ENCODE measurements around the gene MAST3. TPM values are rescaled to one million over a fixed set of nuclear protein-coding genes. Genes with fewer than 3 reads are reported as not detected.

The MAST3 gene
- total and polyA plus RNA-seq, 12 donors = 1.6 to 19.1 (median 11.4) TPM

- TF ChIP-seq POLR2A (IDR thresholded peaks at IDR 0.05) = no peak
- TF ChIP-seq CTCF (IDR thresholded peaks at IDR 0.05) = no peak
- no peaks in the 10 kb centered on the region for H3K9me3 ChIP-seq (replicated peaks in 1 of 3)
- intact Hi-C loops (cut with DNase I) = no loop called here
- H3K27me3 ChIP-seq = no peaks in the 10 kb centered on the region
- WGBS, 4 donors = 52 to 63% (median 62%) methylated on average over 9 to 12 of the region's 12 CpGs
- H3K4me1 ChIP-seq (replicated peaks in 1 of 2) = peaks cover 0 to 7% of the 10 kb centered on the region in 2 donors
- H3K36me3 ChIP-seq (replicated peaks in 1 of 2) = no peaks in the 10 kb centered on the region
- no peak for DNase-seq
- no peak overlapping the region for H3K4me3 ChIP-seq
- peak overlapping the region in 2 of 5 donors; percentile 30 to 69 for H3K27ac ChIP-seq
Measured at GRCh38 chr19:18090545-18091216, 6.9 kb upstream of the MAST3 start.

GRCh38 chr19:18091217-18091608 is 6.4 kb upstream of the MAST3 start:
- H3K9me3 ChIP-seq (replicated peaks in 1 of 3) = no peaks in the 10 kb centered on the region
- H3K4me1 ChIP-seq (replicated peaks in 1 of 2) = peaks cover 0 to 7% of the 10 kb centered on the region in 2 donors
- TF ChIP-seq CTCF (IDR thresholded peaks at IDR 0.05) (no peak), POLR2A (IDR thresholded peaks at IDR 0.05) (no peak)
- 51 to 63% (median 53%) methylated on average over 6 to 12 of the region's 12 CpGs for WGBS, 4 donors
- H3K27ac ChIP-seq = peak overlapping the region in 2 of 5 donors; percentile 30 to 69
- intact Hi-C loops (cut with DNase I) = no loop called here
- peak in 6 of 7 donors; percentile 42 to 69 (median 50) for DNase-seq
- no peaks in the 10 kb centered on the region for H3K36me3 ChIP-seq (replicated peaks in 1 of 2)
- no peak overlapping the region for H3K4me3 ChIP-seq
- H3K27me3 ChIP-seq = no peaks in the 10 kb centered on the region

- WGBS, 4 donors = 66 to 71% (median 70%) methylated on average over 6 of the region's 6 CpGs
- TF ChIP-seq POLR2A (IDR thresholded peaks at IDR 0.05) (no peak), CTCF (IDR thresholded peaks at IDR 0.05) (no peak)
- peaks cover 7 to 15% of the 10 kb centered on the region in 2 donors for H3K4me1 ChIP-seq (replicated peaks in 1 of 2)
- H3K4me3 ChIP-seq = no peak overlapping the region
- DNase-seq = no peak
- no peak overlapping the region for H3K27ac ChIP-seq
- no peaks in the 10 kb centered on the region for H3K9me3 ChIP-seq (replicated peaks in 1 of 3)
- intact Hi-C loops (cut with DNase I) = no loop called here
- H3K36me3 ChIP-seq (replicated peaks in 1 of 2) = no peaks in the 10 kb centered on the region
- no peaks in the 10 kb centered on the region for H3K27me3 ChIP-seq
Measured at GRCh38 chr19:18093439-18094161, 4.0 kb upstream of the MAST3 start.

GRCh38 chr19:18096258-18096657 is 1.3 kb upstream of the MAST3 start:
- H3K9me3 ChIP-seq (replicated peaks in 1 of 3) = no peaks in the 10 kb centered on the region
- intact Hi-C loops (cut with DNase I) = no loop called here
- no peaks in the 10 kb centered on the region for H3K36me3 ChIP-seq (replicated peaks in 1 of 2)
- peaks cover 7 to 16% of the 10 kb centered on the region in 2 donors for H3K4me1 ChIP-seq (replicated peaks in 1 of 2)
- no peak overlapping the region for H3K27ac ChIP-seq
- TF ChIP-seq CTCF (IDR thresholded peaks at IDR 0.05) = no peak
- TF ChIP-seq POLR2A (IDR thresholded peaks at IDR 0.05) = no peak
- H3K4me3 ChIP-seq = no peak overlapping the region
- 81 to 95% (median 90%) methylated on average over 2 of the region's 2 CpGs for WGBS, 4 donors
- no peak for DNase-seq
- H3K27me3 ChIP-seq = no peaks in the 10 kb centered on the region
